ENCODE results near the gene ULK4. TPM values are rescaled to one million over a fixed set of nuclear protein-coding genes. Genes with fewer than 3 reads are reported as not detected.

Gene ULK4
- total RNA-seq, 1 donor from 2014 or later = 11.2 TPM

DNA sequence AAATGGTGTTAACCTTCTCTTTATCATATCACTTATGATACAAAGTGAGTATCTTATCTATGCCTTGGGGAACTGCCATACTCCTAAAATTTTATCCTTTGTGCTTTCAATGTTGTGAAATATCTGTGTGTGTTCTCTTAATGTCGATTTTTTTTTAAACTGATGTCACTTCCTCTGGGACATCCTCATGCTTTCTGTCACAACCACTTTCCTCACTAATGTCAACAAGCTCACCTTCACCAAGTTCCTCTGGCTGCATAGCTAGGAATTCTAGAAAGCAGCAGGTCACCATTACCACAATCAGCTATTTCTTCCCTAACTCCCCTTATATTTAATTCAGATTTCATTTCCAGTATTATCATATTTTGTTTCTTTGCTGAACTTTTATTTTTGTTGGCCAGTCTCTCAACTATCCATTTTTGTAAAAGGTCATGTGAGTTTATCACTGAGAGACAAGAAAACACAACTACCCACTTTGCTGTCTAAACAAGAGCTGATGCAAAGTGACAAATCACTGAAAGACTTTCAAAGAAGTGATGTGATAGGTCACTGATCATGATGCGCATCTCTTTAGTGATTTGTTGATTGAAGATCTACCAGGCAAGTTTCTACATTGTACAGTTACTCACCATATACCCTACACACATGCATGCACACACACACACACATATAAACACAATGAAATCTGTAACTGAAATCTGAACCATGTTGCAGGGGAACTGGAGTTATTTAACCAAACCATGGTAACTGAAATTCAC lies 369.0 kb downstream of the ULK4 start:
- DNase-seq (no peak), ATAC-seq (no peak)
- TF ChIP-seq, protein P1, sequence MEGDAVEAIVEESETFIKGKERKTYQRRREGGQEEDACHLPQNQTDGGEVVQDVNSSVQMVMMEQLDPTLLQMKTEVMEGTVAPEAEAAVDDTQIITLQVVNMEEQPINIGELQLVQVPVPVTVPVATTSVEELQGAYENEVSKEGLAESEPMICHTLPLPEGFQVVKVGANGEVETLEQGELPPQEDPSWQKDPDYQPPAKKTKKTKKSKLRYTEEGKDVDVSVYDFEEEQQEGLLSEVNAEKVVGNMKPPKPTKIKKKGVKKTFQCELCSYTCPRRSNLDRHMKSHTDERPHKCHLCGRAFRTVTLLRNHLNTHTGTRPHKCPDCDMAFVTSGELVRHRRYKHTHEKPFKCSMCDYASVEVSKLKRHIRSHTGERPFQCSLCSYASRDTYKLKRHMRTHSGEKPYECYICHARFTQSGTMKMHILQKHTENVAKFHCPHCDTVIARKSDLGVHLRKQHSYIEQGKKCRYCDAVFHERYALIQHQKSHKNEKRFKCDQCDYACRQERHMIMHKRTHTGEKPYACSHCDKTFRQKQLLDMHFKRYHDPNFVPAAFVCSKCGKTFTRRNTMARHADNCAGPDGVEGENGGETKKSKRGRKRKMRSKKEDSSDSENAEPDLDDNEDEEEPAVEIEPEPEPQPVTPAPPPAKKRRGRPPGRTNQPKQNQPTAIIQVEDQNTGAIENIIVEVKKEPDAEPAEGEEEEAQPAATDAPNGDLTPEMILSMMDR (IDR thresholded peaks at IDR 0.05) = no peak
- no peaks in the 10 kb centered on the region for H3K27me3 ChIP-seq
- no peak overlapping the region for H3K27ac ChIP-seq
- no peak overlapping the region for H3K4me3 ChIP-seq
- H3K9me3 ChIP-seq = no peaks in the 10 kb centered on the region
- no peaks in the 10 kb centered on the region for H3K36me3 ChIP-seq
- intact Hi-C loops (cut with DNase I) = no loop called here
- H3K4me1 ChIP-seq = no peaks in the 10 kb centered on the region

DNA sequence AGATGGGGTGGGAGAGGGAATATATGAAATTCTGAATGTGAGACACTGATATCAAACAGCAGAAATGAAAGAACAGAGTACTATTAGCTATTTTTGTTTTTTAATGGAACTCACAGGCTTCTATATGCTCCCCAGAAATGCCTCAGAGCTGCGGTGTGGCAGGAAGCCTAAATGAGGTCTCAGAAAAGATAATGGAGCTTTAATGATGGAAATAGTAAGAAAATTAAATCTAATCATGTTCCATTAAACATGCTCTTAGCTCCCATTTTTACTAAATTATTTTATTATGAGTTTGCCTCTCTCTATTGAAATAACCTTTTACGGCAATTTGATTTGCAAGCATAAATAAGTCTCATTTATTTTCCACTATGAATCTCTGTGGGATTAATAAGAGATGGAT lies 378.9 kb downstream of the ULK4 start:
- TF ChIP-seq, protein P1 (IDR thresholded peaks at IDR 0.05) = no peak
- ATAC-seq (no peak), DNase-seq (no peak)
- H3K36me3 ChIP-seq = no peaks in the 10 kb centered on the region
- H3K4me3 ChIP-seq = no peak overlapping the region
- H3K27ac ChIP-seq = no peak overlapping the region
- no peaks in the 10 kb centered on the region for H3K9me3 ChIP-seq
- intact Hi-C loops (cut with DNase I) = no loop called here
- H3K4me1 ChIP-seq = no peaks in the 10 kb centered on the region
- H3K27me3 ChIP-seq = no peaks in the 10 kb centered on the region

DNA sequence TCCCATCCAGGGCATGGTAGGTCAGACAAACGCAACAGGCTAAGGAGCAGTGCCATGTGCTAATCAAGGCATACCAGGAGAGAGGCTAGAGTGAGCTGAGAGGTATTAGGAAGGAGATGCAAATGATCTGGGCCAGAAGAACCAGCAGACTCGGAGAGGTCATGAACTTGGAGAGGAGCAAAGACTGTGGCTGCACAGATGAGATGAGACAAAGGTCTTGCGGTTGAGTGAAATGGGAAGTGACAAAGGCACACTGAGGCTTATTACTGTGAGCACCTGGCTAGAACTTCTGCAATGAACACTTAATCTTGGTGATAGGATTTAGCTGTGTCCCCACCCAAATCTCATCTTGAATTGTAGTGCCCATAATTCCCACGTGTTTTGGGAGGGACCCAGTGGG lies 380.2 kb downstream of the ULK4 start:
- intact Hi-C loops (cut with DNase I) = no loop called here
- ATAC-seq = no peak
- H3K27ac ChIP-seq = no peak overlapping the region
- H3K4me1 ChIP-seq = no peaks in the 10 kb centered on the region
- H3K27me3 ChIP-seq = no peaks in the 10 kb centered on the region
- H3K4me3 ChIP-seq = no peak overlapping the region
- TF ChIP-seq, protein P1 (IDR thresholded peaks at IDR 0.05) = no peak
- H3K36me3 ChIP-seq = no peaks in the 10 kb centered on the region
- no peaks in the 10 kb centered on the region for H3K9me3 ChIP-seq
- no peak for DNase-seq

DNA sequence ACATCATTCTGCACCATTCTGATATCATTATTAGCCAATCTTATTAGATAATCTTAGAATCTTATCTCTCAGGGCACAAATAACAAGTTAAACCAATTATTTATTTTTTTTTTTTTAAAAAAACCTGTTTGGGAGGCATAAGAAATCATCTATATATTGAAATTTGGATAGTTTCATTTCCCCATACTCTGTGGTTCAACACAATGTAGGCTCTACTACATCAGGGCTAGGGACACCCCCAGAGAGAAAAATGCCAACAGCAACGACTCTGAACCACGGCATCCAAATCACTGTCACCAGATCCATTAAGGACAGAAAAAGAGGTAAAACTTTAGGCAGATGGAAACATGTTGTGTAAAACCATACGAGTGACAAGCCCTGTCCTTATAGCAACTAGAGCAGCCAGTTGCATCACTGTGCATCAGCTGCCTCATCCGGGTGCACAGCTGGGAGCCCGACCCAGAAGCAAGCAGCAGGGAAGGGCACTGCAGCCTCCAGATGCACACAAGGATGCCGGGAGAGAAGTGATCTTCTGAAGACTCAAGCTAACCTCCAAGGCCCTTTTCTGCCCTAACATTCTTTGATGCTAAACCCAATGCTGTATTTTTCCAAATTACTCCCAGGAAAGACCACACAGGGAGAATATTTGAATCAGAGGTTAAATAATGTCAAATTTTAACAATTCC lies 381.5 kb downstream of the ULK4 start:
- intact Hi-C loops (cut with DNase I) = no loop called here
- Histone ChIP-seq H3K36me3 (no peaks in the 10 kb centered on the region), H3K27ac (no peak overlapping the region), H3K27me3 (no peaks in the 10 kb centered on the region), H3K4me3 (no peak overlapping the region), H3K9me3 (no peaks in the 10 kb centered on the region), H3K4me1 (no peaks in the 10 kb centered on the region)
- no peak for DNase-seq
- no peak for ATAC-seq
- TF ChIP-seq, protein P1 (IDR thresholded peaks at IDR 0.05) = no peak

DNA sequence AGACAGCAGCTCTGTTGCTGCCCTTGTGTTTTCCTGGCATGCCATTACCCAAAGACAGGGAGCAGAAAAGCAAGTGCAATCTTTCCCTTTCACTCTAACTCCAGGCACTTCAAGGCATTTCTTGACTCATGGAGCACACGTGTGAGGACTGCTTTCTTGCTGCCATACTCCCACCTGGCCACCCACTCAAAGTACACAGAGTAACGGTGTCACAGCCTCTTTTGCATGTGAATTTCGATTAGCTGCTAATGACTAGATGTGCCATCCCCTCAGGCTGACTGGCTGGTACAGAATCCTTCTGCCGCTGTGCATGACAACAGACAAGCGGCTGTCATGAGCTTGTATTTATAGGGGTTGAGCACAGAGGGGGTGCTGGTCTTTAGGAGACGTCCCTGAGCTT lies 382.0 kb downstream of the ULK4 start:
- intact Hi-C loops (cut with DNase I) = no loop called here
- DNase-seq (no peak), ATAC-seq (no peak)
- TF ChIP-seq, protein P1 (IDR thresholded peaks at IDR 0.05) = no peak
- Histone ChIP-seq H3K27ac (no peak overlapping the region), H3K27me3 (no peaks in the 10 kb centered on the region), H3K36me3 (no peaks in the 10 kb centered on the region), H3K4me3 (no peak overlapping the region), H3K9me3 (no peaks in the 10 kb centered on the region), H3K4me1 (no peaks in the 10 kb centered on the region)
